Activated CD4-positive, alpha-beta T cell treated with anti-CD3 and anti-CD28 coated beads for 36 hours (primary cell): ENCODE measurements around the gene TEDC2. TPM values are rescaled to one million over a fixed set of nuclear protein-coding genes. Genes with fewer than 3 reads are reported as not detected.
"Not testable (repeated sequence)": the region's sequence is repeated elsewhere in the genome, so short reads cannot be mapped to it uniquely, and the experiment has no call there.

Experiments used
- ATAC-seq: fragments of 200-7000 bp; cut with Tn5 transposase; one replicate; pipeline ENCODE4 v1.10.0; 2021; ENCODE audit warnings: mild to moderate bottlenecking, moderate library complexity
- CTCF ChIA-PET: fragments of 350-600 bp; sonication (Branson Sonifier 250); formaldehyde crosslinking; loops from one replicate; lab custom pipeline; 2021; ENCODE audit warnings: antibody characterized with exemption; lab: Charles Lee
- POLR2A ChIA-PET: fragments of 350-600 bp; sonication (Branson Sonifier 250); formaldehyde crosslinking; loops from one replicate; lab custom pipeline; 2021; ENCODE audit warnings: antibody characterized with exemption, inconsistent platforms; lab: Charles Lee
- DNase-seq: peaks from one replicate; pipeline ENCODE4 v3.0.0-alpha.2; 2020
- H3K27ac Mint-ChIP-seq: one replicate; pipeline ENCODE4 v1.8.0; 2021; ENCODE audit warnings: mixed read lengths
- H3K27me3 Mint-ChIP-seq: one replicate; pipeline ENCODE4 v1.8.0; 2021; ENCODE audit warnings: mixed read lengths
- H3K36me3 Mint-ChIP-seq: one replicate; pipeline ENCODE4 v1.8.0; 2021; ENCODE audit warnings: low read depth, mixed read lengths
- H3K4me1 Mint-ChIP-seq: one replicate; pipeline ENCODE4 v1.8.0; 2021; ENCODE audit warnings: mixed read lengths
- H3K4me3 Mint-ChIP-seq: one replicate; pipeline ENCODE4 v1.8.0; 2021; ENCODE audit warnings: mild to moderate bottlenecking, moderate library complexity, mixed read lengths
- H3K9me3 Mint-ChIP-seq: one replicate; pipeline ENCODE4 v1.8.0; 2021; ENCODE audit warnings: low read depth, mixed read lengths
- intact Hi-C, 2 experiments: fragments of 100-400 bp; cut with DNase I in 1 of 2; cut with micrococcal nuclease in 1 of 2; formaldehyde crosslinking; loops; one replicate each; pipeline versions ENCODE4 v1.14.2 to v1.15.1; 2022 to 2024; cut with DNase I, micrococcal nuclease
- total RNA-seq, 2 experiments: library from RNA; stranded (reverse); gene quantifications; one replicate each; pipeline ENCODE4 v1.2.3, GENCODE V29; 2021

Gene TEDC2
- total RNA-seq, 2 experiments from 2014 or later: 21.0 to 23.1 TPM

DNA sequence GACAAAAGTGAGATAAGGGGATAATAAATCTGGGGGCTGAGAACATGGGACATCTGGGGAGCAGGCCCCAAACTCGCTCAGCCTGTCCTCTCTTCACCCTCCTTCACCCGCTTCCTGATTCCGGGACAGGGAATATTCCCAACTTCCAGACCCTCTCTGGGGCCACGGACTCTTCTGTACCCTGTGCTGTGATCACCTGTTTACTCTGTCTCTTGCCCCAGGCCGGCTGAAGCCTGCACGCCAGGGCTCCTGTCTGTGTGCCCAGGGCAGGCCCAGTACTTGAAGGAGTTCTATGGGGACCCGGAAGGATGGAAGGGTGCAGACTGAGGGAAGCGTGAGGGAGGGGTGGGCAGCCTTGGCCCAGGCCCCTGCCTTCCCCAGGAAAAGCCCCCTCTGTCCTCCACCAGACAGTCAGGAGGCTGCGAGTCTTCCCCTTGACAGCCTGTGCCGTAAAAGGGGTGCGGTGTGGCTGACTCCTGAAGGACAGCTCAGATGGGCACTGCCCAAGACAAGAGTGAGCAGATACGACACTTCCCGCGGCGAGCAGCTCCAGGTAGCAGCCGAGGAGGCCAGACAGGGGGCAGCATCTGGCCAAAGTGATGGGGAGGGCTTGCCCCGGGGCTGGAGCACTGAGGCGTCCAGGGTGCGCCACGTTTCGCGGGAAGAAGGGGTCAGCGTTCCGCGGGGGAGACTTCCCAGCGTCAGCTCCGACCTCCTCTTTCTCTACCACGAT is 31.7 kb upstream of the TEDC2 start:
- no peaks in the 10 kb centered on the region for H3K27me3 Mint-ChIP-seq
- H3K36me3 Mint-ChIP-seq: peaks cover 23% of the 10 kb centered on the region
- ChIA-PET POLR2A (no interaction called here), CTCF (interaction anchor here (0.6 to 1.6 kb wide), 7 partner anchors 10 to 478 kb away, joined by 3 to 7 read pairs (median 3); partner anchors contain the start of gene ABCA3)
- DNase-seq (peak; percentile 55), ATAC-seq (no peak)
- H3K27ac Mint-ChIP-seq: peak overlapping the region; percentile 76
- peaks cover 17% of the 10 kb centered on the region for H3K4me1 Mint-ChIP-seq
- H3K9me3 Mint-ChIP-seq: no peaks in the 10 kb centered on the region
- intact Hi-C loops: loop anchor here (2.0 to 5.0 kb wide), 6 partner anchors 74 to 479 kb away; partner anchors contain the start of genes ABCA3 (in 1 of the 2), ECI1 (in 1 of the 2), KCTD5 (in 1 of the 2) and NTHL1 (in 1 of the 2)
- H3K4me3 Mint-ChIP-seq: peak overlapping the region; percentile 97

DNA sequence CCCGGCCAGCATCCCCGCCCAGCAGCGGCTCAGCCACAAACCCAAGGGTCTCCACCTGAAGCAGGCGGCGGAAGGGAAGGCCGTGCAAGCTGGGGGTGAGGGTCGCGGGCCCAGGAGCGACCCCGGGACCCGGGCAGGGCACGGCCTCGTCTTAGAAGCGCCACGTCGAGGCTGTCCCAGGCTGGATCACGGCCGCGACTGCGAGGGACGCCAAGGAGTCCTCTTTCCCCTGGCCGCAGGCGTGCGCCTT is 31.2 kb upstream of the TEDC2 start:
- intact Hi-C loops: loop anchor here (1.0 to 5.0 kb wide), 23 partner anchors 32 to 485 kb away; partner anchors contain the start of genes ABCA3 (in 2 of the 2), AMDHD2 (in 1 of the 2), ATP6V0C (in 1 of the 2) and E4F1 (in 1 of the 2)
- Mint-ChIP-seq H3K4me3 (peak overlapping the region; percentile 97), H3K27me3 (no peaks in the 10 kb centered on the region), H3K27ac (peak overlapping the region; percentile 76), H3K9me3 (no peaks in the 10 kb centered on the region), H3K36me3 (peaks cover 27% of the 10 kb centered on the region), H3K4me1 (peaks cover 16% of the 10 kb centered on the region)
- POLR2A ChIA-PET: no interaction called here
- ATAC-seq (peak; percentile 37), DNase-seq (no peak)
- CTCF ChIA-PET: interaction anchor here (0.6 to 1.0 kb wide), 4 partner anchors 53 to 478 kb away, joined by 3 read pairs; partner anchors contain the start of gene ABCA3

DNA sequence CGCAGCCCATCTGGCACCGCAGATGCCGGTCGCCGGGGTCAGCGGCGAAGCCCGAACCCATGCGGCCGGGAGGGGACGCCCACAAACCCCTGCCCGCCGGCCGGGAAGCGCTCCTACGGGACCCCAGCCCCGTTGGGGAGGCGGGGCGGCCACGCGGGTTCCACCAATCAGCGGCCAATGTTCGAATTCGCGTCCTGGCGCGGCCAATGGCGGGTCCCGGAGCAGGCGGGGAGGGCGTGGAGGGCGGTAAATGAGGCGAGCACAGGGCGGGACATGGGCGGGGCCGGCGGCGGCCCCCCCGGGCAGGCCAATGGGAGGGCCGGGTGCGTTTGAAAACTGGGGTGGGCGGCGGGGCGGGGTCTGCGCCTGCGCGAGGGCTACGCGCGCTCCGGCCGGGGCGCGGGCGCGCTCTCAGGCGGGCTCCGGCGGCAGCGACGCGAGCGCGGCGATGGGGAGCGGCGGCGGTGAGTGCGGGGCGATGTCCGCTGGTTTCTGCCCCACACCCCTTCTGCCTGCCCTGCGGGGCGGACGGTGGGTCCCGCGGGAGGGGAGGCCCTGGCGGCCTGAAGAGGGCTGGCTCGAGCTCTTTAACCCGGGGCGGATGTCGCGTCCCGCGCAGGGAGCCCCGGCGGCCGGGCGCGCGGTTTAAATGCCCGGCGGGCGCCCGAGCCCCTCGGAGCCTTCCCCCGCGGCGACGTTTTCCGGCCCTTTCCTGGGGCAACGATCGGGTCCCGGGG is 30.7 kb upstream of the TEDC2 start, which contains the start of gene CCNF:
CCNF (plus strand) TSS at position 414 of the 737 bp plus-strand sequence; CDS start at position 449, 35 bp downstream.
- peak within 1 kb of the TSS; percentile 97 for H3K4me3 Mint-ChIP-seq
- H3K4me1 Mint-ChIP-seq: peaks cover 16% of the 10 kb centered on the region
- peaks cover 30% of the 10 kb centered on the region for H3K36me3 Mint-ChIP-seq
- CTCF ChIA-PET: interaction anchor here (0.6 to 1.5 kb wide), 6 partner anchors 30 to 477 kb away, joined by 3 read pairs; partner anchors contain the start of gene ABCA3
- POLR2A ChIA-PET: interaction anchor here (1.2 kb wide), 1 partner anchor 30 kb away, joined by 3 read pairs; no protein-coding TSS in a partner anchor
- H3K9me3 Mint-ChIP-seq: no peaks in the 10 kb centered on the region
- intact Hi-C loops: loop anchor here (1.0 to 5.0 kb wide), 23 partner anchors 31 to 486 kb away; partner anchors contain the start of genes ABCA3 (in 2 of the 2), AMDHD2 (in 1 of the 2), ATP6V0C (in 1 of the 2) and E4F1 (in 1 of the 2)
- H3K27ac Mint-ChIP-seq: peak within 1 kb of the TSS; percentile 76
- ATAC-seq (peak; percentile 97), DNase-seq (peak; percentile 99)
- H3K27me3 Mint-ChIP-seq: no peaks in the 10 kb centered on the region

DNA sequence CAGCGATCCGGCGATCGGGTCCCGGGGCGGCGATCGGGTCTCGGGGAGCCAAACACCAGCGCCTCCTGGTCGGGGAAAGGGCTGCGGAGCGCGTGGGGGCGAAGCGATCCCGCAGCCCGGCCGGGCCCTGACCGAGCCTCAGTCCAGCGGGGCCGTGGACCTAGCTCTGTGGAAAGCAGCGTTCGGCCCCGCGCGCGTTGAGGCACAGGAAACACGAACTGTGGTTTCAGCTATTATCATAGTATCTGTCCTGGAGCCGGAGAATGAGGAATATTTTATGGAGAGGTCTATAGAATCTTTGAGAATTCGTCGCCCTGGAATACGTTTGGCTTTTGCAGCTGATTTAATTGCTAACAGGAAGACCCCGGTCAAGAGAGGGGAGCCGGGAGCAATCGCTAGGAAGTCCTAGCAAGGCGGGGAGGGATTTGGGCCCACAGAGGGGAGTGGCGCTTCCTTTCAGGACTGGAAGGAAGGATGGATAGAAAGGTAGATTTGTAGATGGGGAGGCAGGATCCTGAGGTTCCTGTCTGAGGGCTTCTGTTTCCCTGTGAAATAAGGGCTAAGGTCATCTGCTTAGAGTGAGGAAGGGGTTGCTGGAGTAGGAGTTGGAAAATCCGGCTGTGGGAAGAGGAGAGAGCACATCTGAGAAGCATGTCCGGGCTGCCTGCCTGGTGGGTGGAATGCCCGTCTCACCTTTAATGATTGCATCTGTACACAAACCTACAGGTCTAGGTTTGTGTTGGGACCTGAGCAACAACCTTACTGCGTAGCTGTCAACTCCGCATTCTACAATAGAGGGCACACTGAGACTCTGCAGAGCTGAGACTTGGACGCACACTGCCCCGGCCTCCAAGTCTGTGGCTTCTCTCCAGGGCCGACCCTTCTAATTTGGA is 29.9 kb upstream of the TEDC2 start:
- peak; percentile 33 for DNase-seq
- peak; percentile 16 for ATAC-seq
- peaks cover 16% of the 10 kb centered on the region for H3K4me1 Mint-ChIP-seq
- no peaks in the 10 kb centered on the region for H3K27me3 Mint-ChIP-seq
- intact Hi-C loops: loop anchor here (1.0 to 5.0 kb wide), 23 partner anchors 30 to 487 kb away; partner anchors contain the start of genes ABCA3 (in 2 of the 2), AMDHD2 (in 1 of the 2), ATP6V0C (in 1 of the 2) and E4F1 (in 1 of the 2)
- CTCF ChIA-PET: interaction anchor here (1.0 to 1.5 kb wide), 2 partner anchors 72 to 110 kb away, joined by 3 read pairs; no protein-coding TSS in a partner anchor
- peak overlapping the region; percentile 72 for H3K27ac Mint-ChIP-seq
- peak overlapping the region; percentile 97 for H3K4me3 Mint-ChIP-seq
- peaks cover 34% of the 10 kb centered on the region for H3K36me3 Mint-ChIP-seq
- POLR2A ChIA-PET: interaction anchor here (1.2 kb wide), 2 partner anchors 29 to 234 kb away, joined by 3 read pairs; no protein-coding TSS in a partner anchor
- no peaks in the 10 kb centered on the region for H3K9me3 Mint-ChIP-seq

DNA sequence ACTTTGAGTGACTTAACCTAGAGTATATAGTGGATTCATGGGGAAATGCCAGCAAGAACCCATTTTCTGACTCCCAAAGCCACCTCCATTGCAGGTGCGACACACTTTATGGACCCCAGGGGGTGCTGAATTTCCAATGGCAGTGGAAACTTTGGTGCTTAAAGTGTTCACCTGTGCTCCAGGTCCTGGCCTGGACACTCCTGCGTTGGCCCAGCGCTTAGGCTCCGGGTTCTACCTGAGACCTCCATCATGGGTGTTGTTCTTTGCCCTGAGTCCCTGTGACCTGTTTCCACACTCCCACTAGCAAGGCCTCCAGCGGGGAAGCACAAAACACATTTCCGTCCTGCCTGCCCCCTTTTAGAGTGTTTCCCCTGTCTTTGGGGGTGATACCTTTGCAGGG is 27.6 kb upstream of the TEDC2 start:
- Mint-ChIP-seq H3K4me1 (peaks cover 16% of the 10 kb centered on the region), H3K36me3 (peaks cover 50% of the 10 kb centered on the region), H3K4me3 (no peak overlapping the region), H3K27ac (no peak overlapping the region), H3K27me3 (no peaks in the 10 kb centered on the region), H3K9me3 (no peaks in the 10 kb centered on the region)
- ATAC-seq: no peak
- intact Hi-C loops: no loop called here
- CTCF ChIA-PET: no interaction called here
- no peak for DNase-seq
- POLR2A ChIA-PET: no interaction called here

DNA sequence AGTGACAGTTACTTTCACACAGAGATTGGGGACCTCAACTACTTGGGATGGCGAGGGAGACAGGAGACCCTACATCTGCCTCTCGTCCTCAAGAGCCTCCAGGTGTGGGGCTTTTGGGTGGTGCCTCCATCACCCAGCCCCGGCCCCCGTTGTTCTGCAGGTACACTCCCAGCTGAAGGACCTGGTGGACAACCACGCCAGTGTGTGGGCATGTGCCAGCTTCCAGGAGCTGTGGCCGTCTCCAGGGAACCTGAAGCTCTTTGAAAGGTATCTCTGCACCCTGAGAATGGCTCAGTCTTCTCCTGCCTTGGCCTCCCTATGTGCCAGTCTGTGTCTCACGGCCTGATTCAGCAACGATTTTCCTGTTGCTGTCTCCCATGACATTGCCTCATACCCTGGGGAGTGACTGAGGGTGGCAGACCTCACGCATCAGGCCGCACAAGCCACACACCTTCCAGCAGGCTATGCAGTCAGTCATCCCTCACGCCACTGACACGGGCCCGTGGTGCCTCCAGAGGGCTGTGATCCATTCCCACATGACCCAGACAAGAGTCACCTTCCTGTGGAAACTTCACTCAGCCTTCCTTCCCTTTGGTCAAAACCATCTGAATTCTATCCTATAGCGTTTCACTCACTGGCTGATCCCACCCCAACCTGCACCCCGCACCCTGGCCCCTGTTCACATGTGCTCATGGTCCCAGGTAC is 27.0 kb upstream of the TEDC2 start:
- no peak overlapping the region for H3K27ac Mint-ChIP-seq
- H3K4me1 Mint-ChIP-seq: peaks cover 16% of the 10 kb centered on the region
- DNase-seq: no peak
- intact Hi-C loops: no loop called here
- peaks cover 55% of the 10 kb centered on the region for H3K36me3 Mint-ChIP-seq
- no peak overlapping the region for H3K4me3 Mint-ChIP-seq
- CTCF ChIA-PET: interaction anchor here (0.8 kb wide), 1 partner anchor 50 kb away, joined by 3 read pairs; no protein-coding TSS in a partner anchor
- H3K9me3 Mint-ChIP-seq: no peaks in the 10 kb centered on the region
- H3K27me3 Mint-ChIP-seq: no peaks in the 10 kb centered on the region
- POLR2A ChIA-PET: no interaction called here
- ATAC-seq: no peak

DNA sequence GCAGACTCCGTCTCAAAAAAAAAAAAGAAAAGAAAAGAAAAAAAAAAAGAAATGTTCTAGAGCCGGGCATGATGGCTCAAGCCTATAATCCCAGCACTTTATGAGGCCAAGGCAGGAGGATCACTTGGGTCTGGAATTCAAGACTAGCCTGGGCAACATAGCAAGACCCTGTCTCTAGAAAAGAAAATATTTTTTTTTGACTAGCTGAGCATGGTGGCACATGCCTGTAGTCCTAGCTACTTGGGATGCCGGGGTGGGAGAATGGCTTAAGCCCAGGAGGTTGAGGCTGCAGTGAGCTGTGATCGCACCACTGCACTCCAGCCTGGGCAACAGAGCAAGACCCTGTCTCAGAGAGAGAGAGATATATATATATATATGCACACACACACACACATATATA is 24.7 kb upstream of the TEDC2 start:
- DNase-seq, H3K4me3 Mint-ChIP-seq, H3K27me3 Mint-ChIP-seq, H3K4me1 Mint-ChIP-seq, POLR2A ChIA-PET, H3K9me3 Mint-ChIP-seq, ATAC-seq, H3K27ac Mint-ChIP-seq, intact Hi-C loops, CTCF ChIA-PET: not testable (repeated sequence)
- peaks cover 64% of the 10 kb centered on the region for H3K36me3 Mint-ChIP-seq

DNA sequence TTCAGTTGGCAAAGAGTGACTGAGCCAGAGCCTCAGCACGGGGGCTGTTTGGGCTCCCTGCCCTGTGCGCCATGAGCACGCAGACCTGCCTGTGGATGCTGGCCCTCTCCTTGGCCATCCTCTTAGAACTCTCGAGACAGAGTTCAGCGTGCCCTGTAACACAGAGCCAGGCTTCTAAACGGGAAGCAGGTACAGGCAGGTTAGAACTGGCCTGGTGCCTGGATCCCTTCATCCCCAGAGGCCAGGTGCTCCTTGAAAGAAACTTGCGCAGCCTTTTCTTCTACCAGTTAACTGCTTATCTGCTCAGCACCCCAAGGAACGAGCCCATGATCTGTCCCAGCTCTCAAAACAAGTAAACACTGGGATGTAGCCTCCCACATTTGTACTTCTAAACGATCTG is 23.8 kb upstream of the TEDC2 start:
- no peak overlapping the region for H3K27ac Mint-ChIP-seq
- DNase-seq: no peak

DNA sequence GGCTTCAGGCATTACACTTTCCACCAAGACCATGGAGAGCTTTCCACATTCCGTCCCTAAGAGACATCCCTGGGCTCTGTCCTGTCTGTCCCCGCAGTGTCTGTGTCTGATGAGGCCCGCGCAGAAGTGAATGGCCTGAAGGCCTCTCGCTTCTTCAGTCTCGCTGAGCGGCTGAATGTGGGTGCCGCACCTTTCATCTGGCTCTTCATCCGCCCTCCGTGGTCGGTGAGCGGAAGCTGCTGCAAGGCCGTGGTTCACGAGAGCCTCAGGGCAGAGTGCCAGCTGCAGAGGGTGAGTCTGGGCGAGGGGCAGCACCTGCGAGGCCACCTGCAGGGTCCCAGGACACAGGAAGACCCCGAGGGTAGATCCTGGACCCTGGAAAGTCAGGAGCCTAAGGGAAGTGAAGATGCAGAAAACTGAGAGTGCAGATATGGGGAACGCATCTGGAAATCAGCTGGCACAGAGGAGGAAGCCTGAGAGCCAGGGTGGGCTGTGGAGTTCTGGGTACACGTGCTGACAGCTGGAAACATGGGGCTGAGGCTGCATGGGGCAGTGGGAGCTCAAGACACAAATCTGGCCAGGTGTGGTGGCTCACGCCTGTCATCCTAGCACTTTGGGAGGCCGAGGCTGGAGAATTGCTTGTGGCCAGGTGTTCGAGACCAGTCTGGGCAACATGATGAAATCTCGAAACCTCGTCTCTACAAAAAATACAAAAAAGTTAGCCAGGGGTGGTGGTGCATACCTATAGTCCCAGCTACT is 22.7 kb upstream of the TEDC2 start:
- CTCF ChIA-PET: interaction anchor here (0.6 kb wide), 1 partner anchor 724 kb away, joined by 3 read pairs; no protein-coding TSS in a partner anchor
- Mint-ChIP-seq H3K4me3 (no peak overlapping the region), H3K4me1 (no peaks in the 10 kb centered on the region), H3K27ac (no peak overlapping the region), H3K9me3 (no peaks in the 10 kb centered on the region), H3K36me3 (peaks cover 56% of the 10 kb centered on the region), H3K27me3 (no peaks in the 10 kb centered on the region)
- POLR2A ChIA-PET: interaction anchor here (0.6 kb wide), 1 partner anchor 185 kb away, joined by 6 read pairs; no protein-coding TSS in a partner anchor
- intact Hi-C loops: no loop called here
- no peak for DNase-seq
- no peak for ATAC-seq

More for the DNA sequence above, 23.8 kb upstream of the TEDC2 start:
- no peaks in the 10 kb centered on the region for H3K9me3 Mint-ChIP-seq
- CTCF ChIA-PET: no interaction called here
- intact Hi-C loops: no loop called here
- no peaks in the 10 kb centered on the region for H3K27me3 Mint-ChIP-seq
- ATAC-seq: no peak
- H3K36me3 Mint-ChIP-seq: peaks cover 57% of the 10 kb centered on the region
- H3K4me1 Mint-ChIP-seq: peaks cover under 1% of the 10 kb centered on the region
- H3K4me3 Mint-ChIP-seq: no peak overlapping the region
- POLR2A ChIA-PET: no interaction called here
